Gastroesophageal sphincter (tissue), 4 donors: ENCODE data around the gene PINK1. TPM values are rescaled to one million over a fixed set of nuclear protein-coding genes. Genes with fewer than 3 reads are reported as not detected.

Experiments
- ATAC-seq: fragments of 150-250 bp; one replicate; pipeline ENCODE4 v1.9.1; 2016; ENCODE audit warnings: mild to moderate bottlenecking, moderate library complexity
- H3K27ac ChIP-seq, 4 donors: fragments of 200-600 bp; sonication (generic) in 3 of 4; 1 replicate in 3 of 4; 2 replicates in 1 of 4; pipeline ENCODE4 v1.5.1; 2016 to 2019
- H3K27me3 ChIP-seq: fragments of 200-600 bp; sonication (generic); one replicate; pipeline ENCODE4 v1.5.1; 2019
- H3K36me3 ChIP-seq, 2 donors: fragments of 200-600 bp; sonication (generic); one replicate each; pipeline ENCODE4 v1.5.1; 2019; ENCODE audit warnings: control low read depth in 1 of 2
- H3K4me1 ChIP-seq, 3 donors: fragments of 200-600 bp; sonication (generic); 1 replicate in 2 of 3; 2 replicates in 1 of 3; pipeline ENCODE4 v1.5.1; 2016 to 2019; ENCODE audit warnings: control low read depth in 2 of 3
- H3K4me3 ChIP-seq, 2 donors: fragments of 200-600 bp; sonication (generic); one replicate each; pipeline ENCODE4 v1.5.1; 2019; ENCODE audit warnings: mild to moderate bottlenecking in 1 of 2, moderate library complexity in 1 of 2
- H3K9me3 ChIP-seq, 3 donors: fragments of 200-600 bp; sonication (generic); one replicate each; pipeline ENCODE4 v1.5.1; 2017 to 2019; ENCODE audit warnings: control low read depth in 2 of 3
- CTCF ChIP-seq, 4 experiments: fragments of 200-600 bp in 2 of 4; fragments of 450-650 bp in 2 of 4; sonication (generic) in 1 of 4; IDR thresholded peaks; one replicate each; pipeline ENCODE4 v1.5.1; 2017 to 2019; ENCODE audit warnings: antibody characterized with exemption in 4 of 4, mild to moderate bottlenecking in 2 of 4, moderate library complexity in 2 of 4
- EP300 ChIP-seq: sonication (generic); formaldehyde crosslinking; IDR thresholded peaks from one replicate; pipeline ENCODE4 v1.6.1; 2017; ENCODE audit warnings: antibody characterized with exemption, mild to moderate bottlenecking
- POLR2A ChIP-seq, 2 donors: fragments of 450-650 bp; IDR thresholded peaks; one replicate each; pipeline ENCODE4 v1.6.1; 2017; ENCODE audit warnings: antibody characterized with exemption in 2 of 2, mild to moderate bottlenecking in 2 of 2, moderate library complexity in 1 of 2
- POLR2AphosphoS5 ChIP-seq: sonication (generic); formaldehyde crosslinking; IDR thresholded peaks from one replicate; pipeline ENCODE4 v1.6.1; 2017; ENCODE audit warnings: antibody characterized with exemption
- WGBS, 2 donors: methylation state at CpG; one replicate each; pipeline ENCODE4 v1.1.5; 2018; ENCODE audit warnings: low coverage in 1 of 2; 5-methylcytosine and 5-hydroxymethylcytosine counted together
- total RNA-seq, 4 donors: library from RNA; depleted of rRNA; stranded (reverse); fragments of >200 nt; gene quantifications; one replicate each; pipeline ENCODE4 v1.1.0, GENCODE V29; 2016

PINK1 gene
- total RNA-seq, 4 donors from 2014 or later = 148 to 269 (median 203) TPM

DNA sequence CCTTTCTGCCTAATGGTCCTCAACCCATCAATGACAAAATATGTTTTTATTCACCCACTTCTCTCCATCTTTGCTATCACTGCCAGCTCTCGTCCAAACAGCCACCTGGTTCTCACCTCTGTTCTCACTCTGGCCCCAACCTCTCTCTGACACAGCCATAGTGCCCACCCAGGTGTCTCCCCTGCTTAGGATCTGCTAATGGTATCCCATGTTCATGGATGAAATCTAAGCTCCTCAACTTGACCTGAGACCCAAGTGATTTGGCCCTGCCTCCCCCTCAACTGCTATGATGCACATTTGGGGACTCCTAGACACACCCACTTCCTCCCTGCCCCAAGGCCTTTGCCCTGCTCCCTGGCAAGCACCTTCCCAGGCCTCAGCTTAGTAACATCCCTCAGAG, 58.6 kb downstream of the PINK1 start:
- TF ChIP-seq POLR2AphosphoS5 (no peak), POLR2A (IDR thresholded peaks at IDR 0.05) (no peak), EP300 (no peak), CTCF (IDR thresholded peaks at IDR 0.05) (no peak)
- no peak for ATAC-seq
- H3K36me3 ChIP-seq = no peaks in the 10 kb centered on the region

GRCh38 chr1:20693623-20694022, 60.4 kb downstream of the PINK1 start:
- no peaks in the 10 kb centered on the region for H3K36me3 ChIP-seq
- no peaks in the 10 kb centered on the region for H3K27me3 ChIP-seq
- peaks cover 0 to 28% (median 0%) of the 10 kb centered on the region in 3 donors for H3K4me1 ChIP-seq
- H3K4me3 ChIP-seq = no peak overlapping the region
- H3K9me3 ChIP-seq = peaks cover 0 to 7% (median 0%) of the 10 kb centered on the region in 3 donors
- WGBS, 2 donors = 56% methylated on average over 1 of the region's 2 CpGs; no CpG with 5 or more reads in 1 of the 2 donors
- ATAC-seq = no peak
- no peak overlapping the region for H3K27ac ChIP-seq
- TF ChIP-seq CTCF (IDR thresholded peaks at IDR 0.05) = no peak
- TF ChIP-seq EP300 = no peak
- no peak for TF ChIP-seq POLR2A (IDR thresholded peaks at IDR 0.05)
- TF ChIP-seq POLR2AphosphoS5 = no peak

More for the DNA sequence above, 58.6 kb downstream of the PINK1 start:
- H3K9me3 ChIP-seq = peaks cover 0 to 7% (median 0%) of the 10 kb centered on the region in 3 donors
- H3K4me3 ChIP-seq = no peak overlapping the region
- H3K27ac ChIP-seq = no peak overlapping the region
- WGBS, 2 donors = 73% methylated on average over 1 of the region's 1 CpG; no CpG with 5 or more reads in 1 of the 2 donors
- peaks cover 0 to 11% (median 0%) of the 10 kb centered on the region in 3 donors for H3K4me1 ChIP-seq
- H3K27me3 ChIP-seq = no peaks in the 10 kb centered on the region

DNA sequence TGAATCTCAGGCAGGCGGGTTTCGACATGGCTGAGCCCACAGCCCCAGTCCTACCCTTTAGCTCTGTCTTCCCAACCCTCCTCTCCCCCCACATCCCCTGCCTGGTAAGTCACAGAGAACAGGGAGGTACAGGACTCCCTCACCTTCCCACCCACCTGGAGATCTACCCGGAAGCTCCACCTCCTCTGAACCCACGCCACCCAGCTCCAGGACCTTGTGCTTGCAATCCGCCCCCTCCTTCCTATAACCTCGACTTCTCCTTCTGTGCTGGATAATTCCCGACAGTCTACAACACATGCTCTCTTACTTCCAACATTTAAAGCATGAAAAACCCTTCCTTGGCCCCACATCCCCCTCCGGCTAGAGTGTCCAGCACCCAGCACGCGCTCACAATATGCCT, 62.3 kb downstream of the PINK1 start:
- no peak overlapping the region for H3K27ac ChIP-seq
- no peak for ATAC-seq
- H3K4me3 ChIP-seq = no peak overlapping the region
- H3K9me3 ChIP-seq = peaks cover 0 to 7% (median 0%) of the 10 kb centered on the region in 3 donors
- TF ChIP-seq CTCF (IDR thresholded peaks at IDR 0.05) (no peak), EP300 (no peak), POLR2A (IDR thresholded peaks at IDR 0.05) (no peak), POLR2AphosphoS5 (no peak)
- H3K4me1 ChIP-seq = peaks cover 0 to 28% (median 0%) of the 10 kb centered on the region in 3 donors
- no peaks in the 10 kb centered on the region for H3K36me3 ChIP-seq
- H3K27me3 ChIP-seq = no peaks in the 10 kb centered on the region
- WGBS, 2 donors = 80 to 81% methylated on average over 9 to 10 of the region's 10 CpGs

DNA sequence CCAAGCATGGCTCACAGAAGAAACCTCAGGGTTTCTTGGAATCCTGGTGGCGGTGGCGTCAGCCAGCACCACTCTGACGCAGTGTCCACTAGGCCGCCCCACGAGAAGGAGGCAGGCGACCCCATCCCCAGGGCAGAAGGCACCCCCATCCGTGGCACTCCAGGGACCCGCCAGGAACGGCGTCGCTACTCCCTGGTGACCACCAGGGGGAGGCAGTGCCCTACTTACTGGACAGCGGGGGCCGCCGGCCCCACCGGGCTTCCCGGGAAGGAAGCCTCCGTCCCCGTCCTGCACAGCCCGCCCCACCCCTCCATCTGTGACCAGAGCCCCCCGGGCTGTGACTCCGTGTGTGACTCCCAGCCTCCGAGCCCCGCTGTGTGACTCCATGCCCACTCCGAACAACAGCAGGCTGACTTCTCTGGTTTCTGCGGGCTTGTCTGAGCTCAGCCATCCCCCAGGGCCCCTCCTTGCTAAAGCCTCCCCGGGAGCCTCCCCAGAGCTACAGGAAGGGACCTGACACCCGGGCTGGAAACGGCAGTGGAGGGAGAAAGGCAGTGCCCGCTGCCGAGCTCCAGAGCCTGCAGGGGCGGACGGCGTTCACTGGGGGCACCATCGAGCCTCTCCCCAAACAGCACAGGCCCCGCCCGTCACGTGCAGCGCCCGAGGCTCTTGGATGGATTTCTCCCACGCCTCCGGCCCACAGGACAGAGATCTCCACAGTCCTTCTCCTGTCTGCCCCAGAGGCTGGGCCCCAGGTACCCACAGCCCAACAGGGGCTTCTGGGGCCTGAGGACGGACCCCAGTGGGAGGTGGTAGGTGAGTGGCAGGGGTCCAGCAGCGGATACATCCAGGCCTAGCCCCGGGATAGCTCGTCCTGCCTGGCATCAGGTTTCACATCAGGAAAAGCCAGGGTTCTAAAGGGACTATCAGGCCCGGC, 63.4 kb downstream of the PINK1 start:
- H3K27ac ChIP-seq = peak overlapping the region; percentile 50 to 94 (median 90)
- peaks cover 0 to 28% (median 0%) of the 10 kb centered on the region in 3 donors for H3K4me1 ChIP-seq
- ATAC-seq = peak; percentile 94
- peaks cover 0 to 7% (median 0%) of the 10 kb centered on the region in 3 donors for H3K9me3 ChIP-seq
- no peaks in the 10 kb centered on the region for H3K27me3 ChIP-seq
- 0 to 4% methylated on average over 5 to 10 of the region's 46 CpGs for WGBS, 2 donors
- no peak for TF ChIP-seq POLR2A (IDR thresholded peaks at IDR 0.05)
- TF ChIP-seq POLR2AphosphoS5 = peak; percentile 21
- TF ChIP-seq EP300 = no peak
- TF ChIP-seq CTCF (IDR thresholded peaks at IDR 0.05) = peak in 3 of 4 experiments; percentile 87 to 89 (median 89)
- H3K4me3 ChIP-seq = peak overlapping the region; percentile 62 to 69
- no peaks in the 10 kb centered on the region for H3K36me3 ChIP-seq
